CD14-positive monocyte (primary cell): ENCODE data around the gene CDC45. TPM values are rescaled to one million over a fixed set of nuclear protein-coding genes. Genes with fewer than 3 reads are reported as not detected.

Experiments used
- DNase-seq, 3 donors: peaks; one replicate each; pipeline ENCODE4 v3.0.0-alpha.2; 2011 to 2022
- H2AFZ ChIP-seq: 2 replicates; pipeline ENCODE4 v1.6.0; 2012; ENCODE audit warnings: mild to moderate bottlenecking, low read depth, low read length, inconsistent platforms; ENCODE audit not compliant: insufficient read depth, poor library complexity, severe bottlenecking
- H3K27ac ChIP-seq, 2 donors: 1 replicate in 1 of 2; 2 replicates in 1 of 2; pipeline ENCODE4 v1.5.1; 2012 to 2013; ENCODE audit warnings: low read length in 2 of 2, control low read depth in 1 of 2, inconsistent platforms in 1 of 2, low read depth in 1 of 2, mild to moderate bottlenecking in 1 of 2
- H3K27me3 ChIP-seq, 2 donors: one replicate each; pipeline versions ENCODE4 v1.6.0 to v1.6.1; 2011 to 2013; ENCODE audit warnings: low read length in 2 of 2; ENCODE audit not compliant: control insufficient read depth in 2 of 2, insufficient read depth in 2 of 2
- H3K36me3 ChIP-seq, 2 donors: replicated peaks in 1 of 2; 1 replicate in 1 of 2; 2 replicates in 1 of 2; pipeline versions ENCODE4 v1.5.1 to v1.6.1; 2012 to 2013; ENCODE audit warnings: low read length in 2 of 2, control low read depth in 1 of 2, inconsistent platforms in 1 of 2, mild to moderate bottlenecking in 1 of 2; ENCODE audit not compliant: insufficient read depth in 2 of 2, control insufficient read depth in 1 of 2
- H3K4me1 ChIP-seq, 2 donors: 1 replicate in 1 of 2; 2 replicates in 1 of 2; pipeline versions ENCODE4 v1.5.1 to v1.6.1; 2012 to 2013; ENCODE audit warnings: low read length in 2 of 2, control low read depth in 1 of 2, inconsistent platforms in 1 of 2, mild to moderate bottlenecking in 1 of 2, moderate library complexity in 1 of 2; ENCODE audit not compliant: insufficient read depth in 2 of 2, control insufficient read depth in 1 of 2
- H3K4me2 ChIP-seq: replicated peaks from 2 replicates; pipeline ENCODE3; 2012; ENCODE audit warnings: low read length, moderate library complexity, mild to moderate bottlenecking; ENCODE audit not compliant: poor library complexity, severe bottlenecking; ENCODE audit errors: extremely low read depth
- H3K4me3 ChIP-seq, 3 experiments: fragments of 200-600 bp in 1 of 3; sonication (generic) in 1 of 3; replicated peaks in 1 of 3; 1 replicate in 2 of 3; 2 replicates in 1 of 3; pipeline ENCODE4 v1.5.1; 2011 to 2013; ENCODE audit warnings: low read length in 3 of 3, mild to moderate bottlenecking in 3 of 3, control low read depth in 2 of 3, low read depth in 2 of 3, inconsistent platforms in 1 of 3, moderate library complexity in 1 of 3
- H3K79me2 ChIP-seq: 2 replicates; pipeline ENCODE4 v1.6.0; 2012; ENCODE audit warnings: mild to moderate bottlenecking, control low read depth, inconsistent platforms, low read length, moderate library complexity; ENCODE audit not compliant: insufficient read depth
- H3K9ac ChIP-seq: 2 replicates; pipeline ENCODE4 v1.6.0; 2017; ENCODE audit warnings: low read length, mild to moderate bottlenecking; ENCODE audit not compliant: insufficient read depth, poor library complexity, severe bottlenecking
- H3K9me3 ChIP-seq, 2 donors: replicated peaks in 1 of 2; 1 replicate in 1 of 2; 2 replicates in 1 of 2; pipeline versions ENCODE4 v1.5.1 to v1.6.1; 2012 to 2013; ENCODE audit warnings: low read length in 2 of 2, control low read depth in 1 of 2; ENCODE audit not compliant: control insufficient read depth in 1 of 2, insufficient read depth in 1 of 2
- H4K20me1 ChIP-seq: 2 replicates; pipeline ENCODE4 v1.6.0; 2012; ENCODE audit warnings: mild to moderate bottlenecking, low read length, control low read depth, moderate library complexity; ENCODE audit not compliant: insufficient read depth
- H3K27ac Mint-ChIP-seq, 7 donors: one replicate each; pipeline ENCODE4 v1.8.0; 2020; ENCODE audit warnings: mild to moderate bottlenecking in 7 of 7, mixed read lengths in 7 of 7, moderate library complexity in 6 of 7, inconsistent platforms in 2 of 7
- H3K27me3 Mint-ChIP-seq, 3 donors: one replicate each; pipeline ENCODE4 v1.8.0; 2021 to 2022; ENCODE audit warnings: low read depth in 3 of 3, mild to moderate bottlenecking in 3 of 3, mixed read lengths in 3 of 3, moderate library complexity in 3 of 3, inconsistent platforms in 1 of 3
- H3K36me3 Mint-ChIP-seq, 2 donors: one replicate each; pipeline ENCODE4 v1.8.0; 2020; ENCODE audit warnings: mixed read lengths in 2 of 2, inconsistent platforms in 1 of 2, mild to moderate bottlenecking in 1 of 2
- H3K4me1 Mint-ChIP-seq: one replicate; pipeline ENCODE4 v1.8.0; 2020; ENCODE audit warnings: mild to moderate bottlenecking, mixed read lengths
- H3K4me3 Mint-ChIP-seq, 2 donors: one replicate each; pipeline ENCODE4 v1.8.0; 2020; ENCODE audit warnings: mild to moderate bottlenecking in 2 of 2, mixed read lengths in 2 of 2, moderate library complexity in 1 of 2
- H3K9me3 Mint-ChIP-seq, 7 donors: one replicate each; pipeline ENCODE4 v1.8.0; 2020 to 2022; ENCODE audit warnings: mixed read lengths in 7 of 7, mild to moderate bottlenecking in 6 of 7, moderate library complexity in 6 of 7, inconsistent platforms in 2 of 7
- WGBS: methylation state at CpG from one replicate; pipeline ENCODE4 v1.1.5; 2013; ENCODE audit warnings: missing lambda C conversion rate; ENCODE audit not compliant: insufficient coverage; 5-methylcytosine and 5-hydroxymethylcytosine counted together
- intact Hi-C, 2 donors: fragments of 100-400 bp; cut with micrococcal nuclease; formaldehyde crosslinking; loops; one replicate each; pipeline versions ENCODE4 v1.15.0 to v1.15.1; 2023
- polyA plus RNA-seq, 3 donors: library from polyadenylated mRNA; depleted of rRNA in 1 of 3; unstranded in 2 of 3; stranded (reverse) in 1 of 3; fragments of 300-500 nt in 2 of 3; fragments of >200 nt in 1 of 3; fragmentation: Illumina TruSeq in 2 of 3; gene quantifications; 1 replicate in 2 of 3; 2 replicates in 1 of 3; pipeline ENCODE4 v1.2.3, GENCODE V29; 2012 to 2021
- TF ChIP-seq, protein P1 (sequence below): fragments of 200-600 bp; IDR thresholded peaks from one replicate; pipeline ENCODE4 v1.8.0; 2022; ENCODE audit warnings: antibody characterized with exemption, mild to moderate bottlenecking

The CDC45 gene
- polyA plus RNA-seq, 3 donors = 0.04 TPM; not detected in 2

DNA sequence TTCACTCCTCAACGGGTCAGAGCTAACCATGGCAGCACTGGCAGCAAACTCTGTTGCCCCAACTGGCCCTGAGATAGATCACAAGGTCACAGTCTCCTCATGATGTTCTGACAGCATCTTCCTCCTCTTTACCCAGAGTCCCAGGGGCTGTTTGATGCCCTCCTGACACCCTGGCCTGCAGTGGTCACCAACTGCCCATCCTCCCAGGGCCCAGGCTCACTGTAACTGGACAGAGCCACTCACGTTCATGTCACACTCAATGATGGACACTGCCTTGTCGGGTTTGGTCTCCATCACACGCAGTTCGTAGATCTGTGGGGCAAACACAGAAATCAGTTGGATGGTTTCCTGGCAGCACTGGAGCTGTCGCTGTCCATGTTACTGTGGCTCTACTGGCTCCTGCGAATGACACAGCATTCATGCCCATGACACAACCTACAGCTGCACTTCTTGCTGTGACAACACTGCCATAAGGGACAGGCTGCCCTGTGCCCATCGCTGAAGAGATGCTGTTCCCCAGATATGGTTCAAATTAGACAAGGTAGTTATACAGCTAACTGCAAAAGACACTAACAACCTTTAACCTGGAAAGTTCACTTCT is 21.8 kb upstream of the CDC45 start:
- no peak overlapping the region for H3K4me3 Mint-ChIP-seq
- H3K27ac ChIP-seq = no peak overlapping the region
- H3K4me1 Mint-ChIP-seq = no peaks in the 10 kb centered on the region
- DNase-seq = no peak
- peak overlapping the region in 1 of 7 donors; percentile 18 for H3K27ac Mint-ChIP-seq
- peaks cover 72 to 88% of the 10 kb centered on the region in 2 donors for H3K36me3 Mint-ChIP-seq
- no peaks in the 10 kb centered on the region for H3K9me3 ChIP-seq
- H3K79me2 ChIP-seq = no peaks in the 10 kb centered on the region
- H2AFZ ChIP-seq = no peak overlapping the region
- H4K20me1 ChIP-seq = no peaks in the 10 kb centered on the region
- no peaks in the 10 kb centered on the region for H3K4me1 ChIP-seq
- no peaks in the 10 kb centered on the region for H3K9me3 Mint-ChIP-seq
- peaks cover 70 to 99% of the 10 kb centered on the region in 2 donors for H3K36me3 ChIP-seq
- H3K9ac ChIP-seq = no peak overlapping the region
- no peaks in the 10 kb centered on the region for H3K27me3 ChIP-seq
- H3K4me3 ChIP-seq = no peak overlapping the region
- peaks cover 0 to 2% (median 0%) of the 10 kb centered on the region in 3 donors for H3K27me3 Mint-ChIP-seq
- 96% methylated on average over 8 of the region's 8 CpGs for WGBS
- TF ChIP-seq, protein P1, sequence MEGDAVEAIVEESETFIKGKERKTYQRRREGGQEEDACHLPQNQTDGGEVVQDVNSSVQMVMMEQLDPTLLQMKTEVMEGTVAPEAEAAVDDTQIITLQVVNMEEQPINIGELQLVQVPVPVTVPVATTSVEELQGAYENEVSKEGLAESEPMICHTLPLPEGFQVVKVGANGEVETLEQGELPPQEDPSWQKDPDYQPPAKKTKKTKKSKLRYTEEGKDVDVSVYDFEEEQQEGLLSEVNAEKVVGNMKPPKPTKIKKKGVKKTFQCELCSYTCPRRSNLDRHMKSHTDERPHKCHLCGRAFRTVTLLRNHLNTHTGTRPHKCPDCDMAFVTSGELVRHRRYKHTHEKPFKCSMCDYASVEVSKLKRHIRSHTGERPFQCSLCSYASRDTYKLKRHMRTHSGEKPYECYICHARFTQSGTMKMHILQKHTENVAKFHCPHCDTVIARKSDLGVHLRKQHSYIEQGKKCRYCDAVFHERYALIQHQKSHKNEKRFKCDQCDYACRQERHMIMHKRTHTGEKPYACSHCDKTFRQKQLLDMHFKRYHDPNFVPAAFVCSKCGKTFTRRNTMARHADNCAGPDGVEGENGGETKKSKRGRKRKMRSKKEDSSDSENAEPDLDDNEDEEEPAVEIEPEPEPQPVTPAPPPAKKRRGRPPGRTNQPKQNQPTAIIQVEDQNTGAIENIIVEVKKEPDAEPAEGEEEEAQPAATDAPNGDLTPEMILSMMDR = no peak
- intact Hi-C loops = no loop called here
- H3K4me2 ChIP-seq = no peak overlapping the region

DNA sequence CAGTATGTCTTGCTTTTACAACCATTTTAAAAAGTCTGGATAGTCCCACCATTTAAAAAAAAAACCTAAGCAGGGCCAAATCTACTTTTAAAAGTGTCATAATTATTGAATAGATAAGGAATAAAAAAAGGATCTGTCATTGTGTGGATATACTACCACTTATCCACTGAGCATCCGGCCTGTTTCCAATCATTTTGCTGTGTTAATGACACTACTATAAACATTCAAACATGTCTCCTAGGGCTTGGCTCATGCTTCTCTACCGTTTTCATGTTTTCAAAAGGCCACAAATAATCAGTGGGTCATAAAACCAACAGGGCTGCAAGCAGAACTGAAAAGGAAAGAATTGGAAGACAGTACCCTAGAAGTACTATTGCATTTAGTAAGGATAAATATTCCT is 19.7 kb upstream of the CDC45 start:
- Histone ChIP-seq H3K79me2 (no peaks in the 10 kb centered on the region), H3K4me3 (no peak overlapping the region), H2AFZ (no peak overlapping the region), H3K4me2 (no peak overlapping the region), H3K27me3 (no peaks in the 10 kb centered on the region), H3K27ac (no peak overlapping the region), H3K36me3 (peaks cover 67 to 99% of the 10 kb centered on the region in 2 donors), H3K9ac (no peak overlapping the region), H4K20me1 (no peaks in the 10 kb centered on the region), H3K9me3 (no peaks in the 10 kb centered on the region), H3K4me1 (no peaks in the 10 kb centered on the region)
- no peaks in the 10 kb centered on the region for H3K9me3 Mint-ChIP-seq
- WGBS = no CpG with 5 or more reads among the region's 2 CpGs
- no peak overlapping the region for H3K4me3 Mint-ChIP-seq
- DNase-seq = no peak
- peaks cover 0 to 2% (median 0%) of the 10 kb centered on the region in 3 donors for H3K27me3 Mint-ChIP-seq
- intact Hi-C loops = loop anchor here in 1 of 2 donors (10.0 kb wide), 1 partner anchor 55 kb away; no protein-coding TSS in a partner anchor
- TF ChIP-seq, protein P1 = no peak
- H3K36me3 Mint-ChIP-seq = peaks cover 72 to 89% of the 10 kb centered on the region in 2 donors
- H3K27ac Mint-ChIP-seq = no peak overlapping the region
- no peaks in the 10 kb centered on the region for H3K4me1 Mint-ChIP-seq
